ENCODE data around the gene BCAS3. TPM values are rescaled to one million over a fixed set of nuclear protein-coding genes. Genes with fewer than 3 reads are reported as not detected.

BCAS3 gene
- polyA plus RNA-seq, 3 donors, result 10.3 to 19.1 (median 14.7) TPM

DNA sequence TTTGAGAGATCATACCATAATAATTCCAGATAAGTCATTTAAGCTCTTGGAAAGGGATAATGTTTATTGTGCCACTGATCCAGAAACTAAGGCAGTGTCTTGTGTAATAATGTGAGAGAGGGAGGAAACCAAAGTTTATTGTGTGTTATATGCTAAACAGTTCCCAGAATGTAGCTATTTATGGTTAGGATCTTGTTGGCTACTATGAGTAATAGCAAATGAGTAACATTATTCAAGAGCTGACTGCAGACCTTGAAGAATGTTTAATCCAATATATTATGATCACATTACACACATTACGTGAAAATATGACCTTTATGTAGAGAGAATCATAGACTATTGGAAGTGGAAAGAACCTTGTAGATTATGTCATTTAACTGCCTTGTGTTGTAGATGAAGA, 139.5 kb downstream of the BCAS3 start:
- no peak overlapping the region for H3K4me3 ChIP-seq (replicated peaks in 1 of 3; ENCODE audit: low read depth in 2 of 3, low read length in 3 of 3)
- no CpG with 5 or more reads among the region's 1 CpG for WGBS (ENCODE audit: insufficient coverage)
- H3K79me2 ChIP-seq (ENCODE audit: insufficient read depth, low read length), result no peaks in the 10 kb centered on the region
- no peaks in the 10 kb centered on the region for H3K36me3 Mint-ChIP-seq
- no peaks in the 10 kb centered on the region for H4K20me1 ChIP-seq (ENCODE audit: insufficient read depth, low read length)
- no peaks in the 10 kb centered on the region for H3K4me1 ChIP-seq (ENCODE audit: control insufficient read depth in 1 of 2, insufficient read depth in 2 of 2, low read length in 2 of 2)
- H2AFZ ChIP-seq (ENCODE audit: insufficient read depth, low read depth, low read length, poor library complexity, severe bottlenecking), result no peak overlapping the region
- no peaks in the 10 kb centered on the region for H3K4me1 Mint-ChIP-seq
- H3K36me3 ChIP-seq (replicated peaks in 1 of 2; ENCODE audit: control insufficient read depth in 1 of 2, insufficient read depth in 2 of 2, low read length in 2 of 2), result no peaks in the 10 kb centered on the region
- H3K27me3 ChIP-seq (ENCODE audit: control insufficient read depth in 2 of 2, insufficient read depth in 2 of 2, low read length in 2 of 2), result no peaks in the 10 kb centered on the region
- no peak overlapping the region for H3K4me3 Mint-ChIP-seq
- H3K9ac ChIP-seq (ENCODE audit: insufficient read depth, low read length, poor library complexity, severe bottlenecking), result no peak overlapping the region
- no peaks in the 10 kb centered on the region for H3K27me3 Mint-ChIP-seq (ENCODE audit: low read depth in 3 of 3)
- no peak for DNase-seq
- H3K4me2 ChIP-seq (replicated peaks; ENCODE audit: extremely low read depth, low read length, poor library complexity, severe bottlenecking), result no peak overlapping the region
- intact Hi-C loops (cut with micrococcal nuclease), result no loop called here
- H3K9me3 Mint-ChIP-seq, result peaks cover 0 to 14% (median 4%) of the 10 kb centered on the region in 7 donors
- TF ChIP-seq, protein P1, sequence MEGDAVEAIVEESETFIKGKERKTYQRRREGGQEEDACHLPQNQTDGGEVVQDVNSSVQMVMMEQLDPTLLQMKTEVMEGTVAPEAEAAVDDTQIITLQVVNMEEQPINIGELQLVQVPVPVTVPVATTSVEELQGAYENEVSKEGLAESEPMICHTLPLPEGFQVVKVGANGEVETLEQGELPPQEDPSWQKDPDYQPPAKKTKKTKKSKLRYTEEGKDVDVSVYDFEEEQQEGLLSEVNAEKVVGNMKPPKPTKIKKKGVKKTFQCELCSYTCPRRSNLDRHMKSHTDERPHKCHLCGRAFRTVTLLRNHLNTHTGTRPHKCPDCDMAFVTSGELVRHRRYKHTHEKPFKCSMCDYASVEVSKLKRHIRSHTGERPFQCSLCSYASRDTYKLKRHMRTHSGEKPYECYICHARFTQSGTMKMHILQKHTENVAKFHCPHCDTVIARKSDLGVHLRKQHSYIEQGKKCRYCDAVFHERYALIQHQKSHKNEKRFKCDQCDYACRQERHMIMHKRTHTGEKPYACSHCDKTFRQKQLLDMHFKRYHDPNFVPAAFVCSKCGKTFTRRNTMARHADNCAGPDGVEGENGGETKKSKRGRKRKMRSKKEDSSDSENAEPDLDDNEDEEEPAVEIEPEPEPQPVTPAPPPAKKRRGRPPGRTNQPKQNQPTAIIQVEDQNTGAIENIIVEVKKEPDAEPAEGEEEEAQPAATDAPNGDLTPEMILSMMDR (IDR thresholded peaks at IDR 0.05), result no peak
- no peak overlapping the region for H3K27ac Mint-ChIP-seq
- no peaks in the 10 kb centered on the region for H3K9me3 ChIP-seq (replicated peaks in 1 of 2; ENCODE audit: control insufficient read depth in 1 of 2, insufficient read depth in 1 of 2, low read length in 2 of 2)
- no peak overlapping the region for H3K27ac ChIP-seq (ENCODE audit: low read depth in 1 of 2, low read length in 2 of 2)

DNA sequence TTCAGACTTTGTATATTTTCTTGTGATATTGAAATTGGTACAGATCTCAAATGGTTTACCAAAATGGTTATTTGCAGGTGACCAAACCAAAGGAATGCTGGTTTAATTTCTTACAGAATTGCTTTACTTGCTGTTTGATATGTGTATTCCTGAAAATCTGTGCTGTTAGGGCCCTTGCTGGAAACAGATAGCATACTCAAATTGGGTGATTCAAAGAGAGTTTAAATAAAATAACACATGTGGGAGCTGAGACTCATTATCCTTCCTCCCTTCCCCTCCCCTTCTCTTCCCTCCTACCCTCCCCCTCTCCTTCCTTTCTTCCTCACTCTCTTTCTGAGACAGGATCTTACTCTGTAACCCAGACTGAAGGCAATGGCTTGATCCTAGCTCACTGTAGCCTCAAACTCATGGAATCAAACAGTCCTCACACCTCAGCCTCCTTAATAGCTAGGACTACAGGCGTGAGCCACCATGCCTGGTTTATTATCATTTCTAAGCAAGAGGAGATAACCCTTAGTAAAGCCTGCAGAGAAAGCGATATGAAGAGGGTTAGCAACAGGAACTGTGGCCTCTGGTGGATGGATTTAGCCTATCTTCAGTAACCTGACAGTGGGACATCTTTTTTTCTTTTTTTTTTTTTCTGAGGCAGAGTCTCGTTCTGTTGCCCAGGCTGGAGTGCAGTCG, 141.9 kb downstream of the BCAS3 start:
- Mint-ChIP-seq H3K9me3 (peaks cover 0 to 10% (median 1%) of the 10 kb centered on the region in 7 donors), H3K36me3 (no peaks in the 10 kb centered on the region), H3K4me1 (peaks cover 15% of the 10 kb centered on the region), H3K4me3 (no peak overlapping the region), H3K27ac (no peak overlapping the region), H3K27me3 (ENCODE audit: low read depth in 3 of 3) (no peaks in the 10 kb centered on the region)
- no peaks in the 10 kb centered on the region for H3K27me3 ChIP-seq (ENCODE audit: control insufficient read depth in 2 of 2, insufficient read depth in 2 of 2, low read length in 2 of 2)
- no peaks in the 10 kb centered on the region for H4K20me1 ChIP-seq (ENCODE audit: insufficient read depth, low read length)
- no peak overlapping the region for H3K4me3 ChIP-seq (replicated peaks in 1 of 3; ENCODE audit: low read depth in 2 of 3, low read length in 3 of 3)
- intact Hi-C loops (cut with micrococcal nuclease), result no loop called here
- H3K4me2 ChIP-seq (replicated peaks; ENCODE audit: extremely low read depth, low read length, poor library complexity, severe bottlenecking), result no peak overlapping the region
- H3K9ac ChIP-seq (ENCODE audit: insufficient read depth, low read length, poor library complexity, severe bottlenecking), result no peak overlapping the region
- H3K9me3 ChIP-seq (replicated peaks in 1 of 2; ENCODE audit: control insufficient read depth in 1 of 2, insufficient read depth in 1 of 2, low read length in 2 of 2), result no peaks in the 10 kb centered on the region
- TF ChIP-seq, protein P1 (IDR thresholded peaks at IDR 0.05), result no peak
- no peak for DNase-seq
- no peak overlapping the region for H2AFZ ChIP-seq (ENCODE audit: insufficient read depth, low read depth, low read length, poor library complexity, severe bottlenecking)
- H3K79me2 ChIP-seq (ENCODE audit: insufficient read depth, low read length), result no peaks in the 10 kb centered on the region
- H3K27ac ChIP-seq (ENCODE audit: low read depth in 1 of 2, low read length in 2 of 2), result no peak overlapping the region
- no peaks in the 10 kb centered on the region for H3K36me3 ChIP-seq (replicated peaks in 1 of 2; ENCODE audit: control insufficient read depth in 1 of 2, insufficient read depth in 2 of 2, low read length in 2 of 2)
- WGBS (ENCODE audit: insufficient coverage), result no CpG with 5 or more reads among the region's 4 CpGs
- peaks cover 8% of the 10 kb centered on the region in 2 donors for H3K4me1 ChIP-seq (ENCODE audit: control insufficient read depth in 1 of 2, insufficient read depth in 2 of 2, low read length in 2 of 2)

Data from CD14-positive monocyte (primary cell).